Measurements from ENCODE around the gene HPSE2. TPM values are rescaled to one million over a fixed set of nuclear protein-coding genes. Genes with fewer than 3 reads are reported as not detected.
"Not testable (repeated sequence)": the region's sequence is repeated elsewhere in the genome, so short reads cannot be mapped to it uniquely, and the experiment has no call there.

Gene HPSE2
- total RNA-seq, 4 donors from 2014 or later = 1.1 TPM; not detected in 3

GRCh38 chr10:99004738-99005137, 230.9 kb downstream of the HPSE2 start:
- DNase-seq = no peak
- in situ Hi-C loops (cut with MboI; ENCODE audit: low sequenced_read_pairs in 4 of 4) = no loop called here
- H3K4me3 ChIP-seq = no peak overlapping the region
- no peak for TF ChIP-seq POLR2A (IDR thresholded peaks at IDR 0.05)
- no peak for TF ChIP-seq CTCF (IDR thresholded peaks at IDR 0.05 in 4 of 5, conservative IDR thresholded peaks at IDR 0.05 in 1 of 5)
- no peaks in the 10 kb centered on the region for H3K27me3 ChIP-seq
- H3K4me1 ChIP-seq = no peaks in the 10 kb centered on the region
- no peak for ATAC-seq
- intact Hi-C loops (cut with DNase I; ENCODE audit: low total_unique reads) = no loop called here
- no peak overlapping the region for H3K27ac ChIP-seq
- H3K9me3 ChIP-seq = peaks cover 0 to 11% (median 0%) of the 10 kb centered on the region in 3 donors
- no peaks in the 10 kb centered on the region for H3K36me3 ChIP-seq

GRCh38 chr10:99002392-99002791, 233.3 kb downstream of the HPSE2 start:
- no peaks in the 10 kb centered on the region for H3K27me3 ChIP-seq
- TF ChIP-seq POLR2A (IDR thresholded peaks at IDR 0.05) = no peak
- no peak for TF ChIP-seq CTCF (IDR thresholded peaks at IDR 0.05 in 4 of 5, conservative IDR thresholded peaks at IDR 0.05 in 1 of 5)
- no peak for DNase-seq
- ATAC-seq = no peak
- intact Hi-C loops (cut with DNase I; ENCODE audit: low total_unique reads) = no loop called here
- no peak overlapping the region for H3K27ac ChIP-seq
- no peak overlapping the region for H3K4me3 ChIP-seq
- no peaks in the 10 kb centered on the region for H3K4me1 ChIP-seq
- in situ Hi-C loops (cut with MboI; ENCODE audit: low sequenced_read_pairs in 4 of 4) = no loop called here
- no peaks in the 10 kb centered on the region for H3K36me3 ChIP-seq
- H3K9me3 ChIP-seq = peaks cover 0 to 11% (median 0%) of the 10 kb centered on the region in 3 donors

- Histone ChIP-seq H3K36me3 (no peaks in the 10 kb centered on the region), H3K4me3 (no peak overlapping the region), H3K4me1 (no peaks in the 10 kb centered on the region), H3K27ac (no peak overlapping the region), H3K9me3 (no peaks in the 10 kb centered on the region), H3K27me3 (no peaks in the 10 kb centered on the region)
- ATAC-seq (no peak), DNase-seq (no peak)
- TF ChIP-seq POLR2A (IDR thresholded peaks at IDR 0.05) = no peak
- TF ChIP-seq CTCF (IDR thresholded peaks at IDR 0.05 in 4 of 5, conservative IDR thresholded peaks at IDR 0.05 in 1 of 5) = no peak
- intact Hi-C loops (cut with DNase I; ENCODE audit: low total_unique reads) (no loop called here), in situ Hi-C loops (cut with MboI; ENCODE audit: low sequenced_read_pairs in 4 of 4) (no loop called here)
These were observed 238.1 kb downstream of the HPSE2 start for GRCh38 chr10:98997596-98997995.

- no peaks in the 10 kb centered on the region for H3K4me1 ChIP-seq
- no peaks in the 10 kb centered on the region for H3K36me3 ChIP-seq
- ATAC-seq = no peak
- intact Hi-C loops (cut with DNase I; ENCODE audit: low total_unique reads) (no loop called here), in situ Hi-C loops (cut with MboI; ENCODE audit: low sequenced_read_pairs in 4 of 4) (no loop called here)
- H3K4me3 ChIP-seq = no peak overlapping the region
- H3K27me3 ChIP-seq = no peaks in the 10 kb centered on the region
- TF ChIP-seq CTCF (IDR thresholded peaks at IDR 0.05 in 4 of 5, conservative IDR thresholded peaks at IDR 0.05 in 1 of 5) (no peak), POLR2A (IDR thresholded peaks at IDR 0.05) (no peak)
- no peaks in the 10 kb centered on the region for H3K9me3 ChIP-seq
- DNase-seq = no peak
- H3K27ac ChIP-seq = no peak overlapping the region
These were observed 241.6 kb downstream of the HPSE2 start for GRCh38 chr10:98994030-98994429.

- H3K27ac ChIP-seq; H3K27me3 ChIP-seq; H3K4me3 ChIP-seq; in situ Hi-C loops (cut with MboI; ENCODE audit: low sequenced_read_pairs in 4 of 4); DNase-seq; ATAC-seq; intact Hi-C loops (cut with DNase I; ENCODE audit: low total_unique reads); H3K36me3 ChIP-seq; H3K9me3 ChIP-seq; H3K4me1 ChIP-seq: not testable (repeated sequence)
These were observed 251.9 kb downstream of the HPSE2 start for GRCh38 chr10:98983751-98984150.

Measured in gastrocnemius medialis (tissue), 4 donors.